Measurements from ENCODE around the gene MBOAT1.

The MBOAT1 gene
- long read RNA-seq, transcript MBOAT1-201 (13 exons, 1,794 nt) = major isoform, 31 of 40 reads
- long read RNA-seq, partial matches to known transcripts = 3 of 40 reads
- long read RNA-seq, other reads (novel, unspliced or antisense) = 6 of 40 reads

- TF ChIP-seq CTCF (IDR thresholded peaks at IDR 0.05; ENCODE audit: insufficient read depth, low read length) (no peak), GABPA (IDR thresholded peaks at IDR 0.05; ENCODE audit: low read depth) (0 out of 2 replicates have a peak, but pooled peaks have one; percentile 13), SPI1 (IDR thresholded peaks at IDR 0.05; ENCODE audit: borderline replicate concordance, low read depth) (no peak; the same call in 1 of the 2 replicates), REST (IDR thresholded peaks at IDR 0.05; ENCODE audit: insufficient replicate concordance, low read depth) (no peak)
- peak; percentile 61 to 89 for DNase-seq (ENCODE audit: low read depth in 1 of 2, low spot score in 1 of 2)
- Histone ChIP-seq H3K4me3 (replicated peaks; ENCODE audit: insufficient read depth, low read length) (peak within 1 kb of the TSS; percentile 77), H3K27ac (replicated peaks) (peak within 1 kb of the TSS; percentile 80), H3K27me3 (ENCODE audit: insufficient read depth, poor library complexity, severe bottlenecking) (no peaks in the 10 kb centered on the region)
These were observed at the start of gene MBOAT1 for GRCh38 chr6:20212392-20213111. TSS of gene MBOAT1 (minus strand) at chr6:20212469. CDS start at chr6:20212234, 235 bp downstream.

GRCh38 chr6:20261685-20262084, 49.4 kb upstream of the MBOAT1 start:
- H3K4me3 ChIP-seq (replicated peaks; ENCODE audit: insufficient read depth, low read length) = no peak overlapping the region
- H3K27ac ChIP-seq (replicated peaks) = no peak overlapping the region
- TF ChIP-seq GABPA (IDR thresholded peaks at IDR 0.05; ENCODE audit: low read depth) (no peak), CTCF (IDR thresholded peaks at IDR 0.05; ENCODE audit: insufficient read depth, low read length) (no peak), POLR2AphosphoS5 (IDR thresholded peaks at IDR 0.05; ENCODE audit: low read depth) (no peak), REST (IDR thresholded peaks at IDR 0.05; ENCODE audit: insufficient replicate concordance, low read depth) (no peak), SPI1 (IDR thresholded peaks at IDR 0.05; ENCODE audit: borderline replicate concordance, low read depth) (no peak)
- no peaks in the 10 kb centered on the region for H3K27me3 ChIP-seq (ENCODE audit: insufficient read depth, poor library complexity, severe bottlenecking)
- DNase-seq (ENCODE audit: low read depth in 1 of 2, low spot score in 1 of 2) = no peak

GRCh38 chr6:20260360-20260759, 48.1 kb upstream of the MBOAT1 start:
- TF ChIP-seq REST (IDR thresholded peaks at IDR 0.05; ENCODE audit: insufficient replicate concordance, low read depth) (no peak), GABPA (IDR thresholded peaks at IDR 0.05; ENCODE audit: low read depth) (no peak), CTCF (IDR thresholded peaks at IDR 0.05; ENCODE audit: insufficient read depth, low read length) (no peak), SPI1 (IDR thresholded peaks at IDR 0.05; ENCODE audit: borderline replicate concordance, low read depth) (no peak), POLR2AphosphoS5 (IDR thresholded peaks at IDR 0.05; ENCODE audit: low read depth) (no peak)
- H3K27ac ChIP-seq (replicated peaks) = no peak overlapping the region
- DNase-seq (ENCODE audit: low read depth in 1 of 2, low spot score in 1 of 2) = no peak
- no peaks in the 10 kb centered on the region for H3K27me3 ChIP-seq (ENCODE audit: insufficient read depth, poor library complexity, severe bottlenecking)
- H3K4me3 ChIP-seq (replicated peaks; ENCODE audit: insufficient read depth, low read length) = no peak overlapping the region

Data from HL-60 (cell line).